Stimulated activated CD4-positive, alpha-beta T cell treated with anti-CD3 and anti-CD28 coated beads, Interleukin-4, amount 100 ng/mL, for 48 hours (primary cell): ENCODE results near the gene PRDM7.
"Not testable (repeated sequence)": the region's sequence is repeated elsewhere in the genome, so short reads cannot be mapped to it uniquely, and the experiment has no call there.

Experiments used
- DNase-seq, 2 donors: peaks; one replicate each; pipeline ENCODE4 v3.0.0-alpha.2; 2020; ENCODE audit warnings: low read depth in 2 of 2

PRDM7 gene

GRCh38 chr16:90072442-90073105 lies 4.6 kb downstream of the PRDM7 start:
- no peak for DNase-seq

- no peak for DNase-seq
Observed at GRCh38 chr16:90070440-90070839, 6.7 kb downstream of the PRDM7 start.

GRCh38 chr16:90061437-90061836 lies 15.7 kb downstream of the PRDM7 start:
- no peak for DNase-seq

GRCh38 chr16:90057738-90058173 lies 19.4 kb downstream of the PRDM7 start:
- no peak for DNase-seq

GRCh38 chr16:90056521-90056920 lies 20.6 kb downstream of the PRDM7 start:
- not testable (repeated sequence) for DNase-seq

GRCh38 chr16:90055371-90055770 lies 21.8 kb downstream of the PRDM7 start:
- DNase-seq = no peak

- no peak for DNase-seq
Observed at GRCh38 chr16:90054554-90054953, 22.6 kb downstream of the PRDM7 start.

GRCh38 chr16:90053902-90054500 lies 23.1 kb downstream of the PRDM7 start:
- DNase-seq = no peak

- DNase-seq = no peak
Observed at GRCh38 chr16:90050969-90051368, 26.2 kb downstream of the PRDM7 start.

GRCh38 chr16:90048737-90049330 lies 28.3 kb downstream of the PRDM7 start:
- no peak for DNase-seq

GRCh38 chr16:90048347-90048722 lies 28.8 kb downstream of the PRDM7 start:
- DNase-seq = no peak

- DNase-seq = no peak
Observed at GRCh38 chr16:90047714-90048346, 29.3 kb downstream of the PRDM7 start.

- no peak for DNase-seq
Observed at GRCh38 chr16:90046971-90047713, 30.0 kb downstream of the PRDM7 start.

GRCh38 chr16:90046122-90046970 lies 30.8 kb downstream of the PRDM7 start:
- no peak for DNase-seq

- no peak for DNase-seq
Observed at GRCh38 chr16:90044111-90044551, 33.0 kb downstream of the PRDM7 start.

GRCh38 chr16:90043526-90043925 lies 33.6 kb downstream of the PRDM7 start:
- no peak for DNase-seq

- no peak for DNase-seq
Observed at GRCh38 chr16:90042946-90043514, 34.1 kb downstream of the PRDM7 start.

GRCh38 chr16:90041896-90042473 lies 35.1 kb downstream of the PRDM7 start:
- DNase-seq = no peak

GRCh38 chr16:90040152-90041023 lies 36.7 kb downstream of the PRDM7 start:
- no peak for DNase-seq
